ENCODE data around the gene HIF3A. TPM values are rescaled to one million over a fixed set of nuclear protein-coding genes. Genes with fewer than 3 reads are reported as not detected.

Gene HIF3A
- total RNA-seq, 4 donors from 2014 or later, result 33.3 to 222 (median 60.3) TPM

- no peak for TF ChIP-seq CTCF (IDR thresholded peaks at IDR 0.05; ENCODE audit: low read depth)
Measured at GRCh38 chr19:46298479-46299003, 1.7 kb downstream of the HIF3A start.

- TF ChIP-seq CTCF (IDR thresholded peaks at IDR 0.05; ENCODE audit: low read depth), result no peak
Measured at GRCh38 chr19:46299004-46299509, 2.2 kb downstream of the HIF3A start.

- TF ChIP-seq CTCF (IDR thresholded peaks at IDR 0.05; ENCODE audit: low read depth), result no peak
Measured at GRCh38 chr19:46299695-46300094, 2.9 kb downstream of the HIF3A start.

GRCh38 chr19:46303322-46303690, 6.5 kb downstream of the HIF3A start:
- TF ChIP-seq CTCF (IDR thresholded peaks at IDR 0.05; ENCODE audit: low read depth), result no peak

- TF ChIP-seq CTCF (IDR thresholded peaks at IDR 0.05; ENCODE audit: low read depth), result no peak
Measured at GRCh38 chr19:46303691-46304397, 7.0 kb downstream of the HIF3A start.

GRCh38 chr19:46306501-46306900, 9.7 kb downstream of the HIF3A start:
- TF ChIP-seq CTCF (IDR thresholded peaks at IDR 0.05; ENCODE audit: low read depth), result no peak

- no peak for TF ChIP-seq CTCF (IDR thresholded peaks at IDR 0.05; ENCODE audit: low read depth)
Measured at GRCh38 chr19:46308510-46308909, 11.7 kb downstream of the HIF3A start.

Data from subcutaneous adipose tissue (tissue), 4 donors.